Measurements from ENCODE around the gene USP5.

Gene USP5

DNA sequence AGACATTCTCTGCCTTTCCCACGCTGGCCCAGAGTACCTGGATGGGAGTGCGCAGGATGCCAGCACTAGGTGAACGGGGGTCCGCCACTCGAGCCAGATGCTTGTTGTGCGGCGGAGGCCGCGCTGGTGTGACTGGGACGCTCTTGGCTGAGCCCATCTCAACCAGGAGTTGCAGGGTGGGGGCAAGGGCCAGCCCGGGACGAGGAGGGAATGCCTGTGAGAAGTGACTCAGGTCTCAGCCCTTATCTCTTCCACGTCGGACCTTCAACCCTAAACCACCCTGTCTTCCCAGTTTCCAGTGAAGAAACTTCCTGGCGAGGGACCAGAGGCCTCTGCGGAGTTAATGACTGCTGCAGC lies 1.2 kb upstream of the USP5 start:
- no peak for DNase-seq (ENCODE audit: insufficient read length, low spot score)
- FAIRE-seq: no peak
- TF ChIP-seq, protein P1, sequence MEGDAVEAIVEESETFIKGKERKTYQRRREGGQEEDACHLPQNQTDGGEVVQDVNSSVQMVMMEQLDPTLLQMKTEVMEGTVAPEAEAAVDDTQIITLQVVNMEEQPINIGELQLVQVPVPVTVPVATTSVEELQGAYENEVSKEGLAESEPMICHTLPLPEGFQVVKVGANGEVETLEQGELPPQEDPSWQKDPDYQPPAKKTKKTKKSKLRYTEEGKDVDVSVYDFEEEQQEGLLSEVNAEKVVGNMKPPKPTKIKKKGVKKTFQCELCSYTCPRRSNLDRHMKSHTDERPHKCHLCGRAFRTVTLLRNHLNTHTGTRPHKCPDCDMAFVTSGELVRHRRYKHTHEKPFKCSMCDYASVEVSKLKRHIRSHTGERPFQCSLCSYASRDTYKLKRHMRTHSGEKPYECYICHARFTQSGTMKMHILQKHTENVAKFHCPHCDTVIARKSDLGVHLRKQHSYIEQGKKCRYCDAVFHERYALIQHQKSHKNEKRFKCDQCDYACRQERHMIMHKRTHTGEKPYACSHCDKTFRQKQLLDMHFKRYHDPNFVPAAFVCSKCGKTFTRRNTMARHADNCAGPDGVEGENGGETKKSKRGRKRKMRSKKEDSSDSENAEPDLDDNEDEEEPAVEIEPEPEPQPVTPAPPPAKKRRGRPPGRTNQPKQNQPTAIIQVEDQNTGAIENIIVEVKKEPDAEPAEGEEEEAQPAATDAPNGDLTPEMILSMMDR (IDR thresholded peaks at IDR 0.05; ENCODE audit: insufficient read depth, missing control alignments): no peak

DNA sequence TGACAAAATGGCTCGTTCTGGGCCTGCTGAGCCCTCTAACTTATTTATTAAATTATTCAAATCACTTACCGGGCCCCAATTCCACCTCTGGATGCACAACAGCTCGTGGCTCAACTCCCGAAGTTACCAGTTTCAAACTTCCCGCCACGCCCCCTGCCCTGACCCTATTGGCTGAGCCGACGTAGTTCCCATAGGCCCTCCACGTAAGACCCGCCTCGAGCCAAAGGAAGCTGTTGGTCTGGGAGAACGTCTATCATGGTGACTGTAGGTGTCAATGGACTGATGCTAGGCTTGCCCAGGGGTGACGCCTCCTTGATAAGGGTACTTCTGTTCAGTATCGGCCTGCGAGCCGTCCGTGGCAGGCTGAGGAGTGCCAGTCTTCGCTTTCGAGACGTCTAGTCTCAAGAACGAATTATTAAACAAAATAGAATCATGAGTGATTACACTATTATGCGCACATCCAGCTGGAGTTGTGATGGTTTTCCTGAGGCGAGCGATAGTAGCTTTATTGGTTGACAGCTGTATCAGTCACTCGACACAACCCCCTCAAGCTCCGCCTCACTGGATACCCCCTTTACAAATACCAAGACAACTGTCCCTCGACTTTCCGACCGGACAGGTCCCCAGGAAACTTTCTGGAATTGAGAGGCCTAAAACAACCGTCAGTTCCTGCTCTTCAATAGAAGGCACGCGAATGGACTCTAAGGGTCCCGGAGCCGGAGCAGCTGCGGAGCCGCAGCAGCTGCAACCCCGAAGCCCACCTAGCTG lies 613 bp upstream of the USP5 start, which contains the start of gene CDCA3:
TSS of gene CDCA3 (minus strand) at position 134 of the 768 bp plus-strand sequence. CDS start 334 bp downstream, outside the sequence.
- DNase-seq (ENCODE audit: insufficient read length, low spot score) (peak; percentile 94), FAIRE-seq (no peak)
- TF ChIP-seq, protein P1 (IDR thresholded peaks at IDR 0.05; ENCODE audit: insufficient read depth, missing control alignments): no peak

DNA sequence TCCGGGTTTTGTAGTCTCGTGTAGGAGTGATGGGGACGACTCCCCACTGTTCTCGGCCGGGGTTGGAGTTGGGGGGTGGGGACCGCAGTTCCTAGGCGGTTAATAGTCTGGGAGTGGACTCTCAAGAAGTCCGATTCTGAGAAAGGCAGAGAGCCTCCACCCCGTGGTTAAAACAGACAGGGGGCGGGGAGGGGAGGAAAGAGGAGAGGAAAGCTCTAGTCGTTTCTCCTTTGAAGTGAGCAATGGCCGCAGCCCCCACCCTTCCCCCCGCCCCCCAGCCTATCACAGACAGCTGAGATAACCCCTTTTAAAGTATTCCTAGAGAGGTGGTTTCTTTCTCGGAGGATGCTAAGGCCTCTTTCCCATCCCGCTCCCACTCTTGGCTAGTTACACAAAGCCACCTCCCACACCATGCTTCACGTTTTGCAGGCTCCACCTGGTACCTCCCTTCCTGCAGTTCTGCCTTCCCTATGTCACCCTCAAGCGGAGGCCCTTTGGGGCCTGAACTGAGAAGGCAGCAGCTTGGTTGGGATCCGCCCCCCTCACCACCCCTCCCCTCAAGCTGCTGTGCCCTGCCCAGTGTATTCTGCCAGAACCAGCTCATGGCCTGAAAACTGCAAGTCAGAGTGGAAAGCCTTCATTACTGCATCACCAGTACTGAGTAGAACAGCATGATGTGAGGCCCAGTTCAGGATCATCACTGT lies 853 bp downstream of the USP5 start:
- DNase-seq (ENCODE audit: insufficient read length, low spot score) (no peak), FAIRE-seq (no peak)
- TF ChIP-seq, protein P1 (IDR thresholded peaks at IDR 0.05; ENCODE audit: insufficient read depth, missing control alignments): no peak

DNA sequence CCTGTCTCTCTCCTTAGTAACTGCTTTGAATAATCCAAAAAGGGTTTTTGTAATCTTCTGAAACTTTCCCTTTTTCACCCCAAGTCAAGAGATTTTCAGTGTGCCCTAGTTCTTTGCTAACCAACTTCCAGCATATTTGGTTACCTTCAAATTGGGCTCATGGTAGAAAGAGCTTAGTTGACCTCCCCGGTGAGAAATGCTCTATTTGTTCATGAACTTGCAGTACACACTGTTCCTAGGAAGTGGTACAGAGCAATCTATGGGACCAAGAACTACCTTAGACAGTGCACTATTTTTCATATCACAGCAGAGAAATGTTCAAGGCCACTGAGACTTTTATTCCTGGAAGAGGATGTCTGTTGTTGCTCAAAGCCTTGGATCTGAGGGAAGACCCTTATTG lies 1.7 kb downstream of the USP5 start:
- no peak for FAIRE-seq
- TF ChIP-seq, protein P1 (IDR thresholded peaks at IDR 0.05; ENCODE audit: insufficient read depth, missing control alignments): no peak
- no peak for DNase-seq (ENCODE audit: insufficient read length, low spot score)

DNA sequence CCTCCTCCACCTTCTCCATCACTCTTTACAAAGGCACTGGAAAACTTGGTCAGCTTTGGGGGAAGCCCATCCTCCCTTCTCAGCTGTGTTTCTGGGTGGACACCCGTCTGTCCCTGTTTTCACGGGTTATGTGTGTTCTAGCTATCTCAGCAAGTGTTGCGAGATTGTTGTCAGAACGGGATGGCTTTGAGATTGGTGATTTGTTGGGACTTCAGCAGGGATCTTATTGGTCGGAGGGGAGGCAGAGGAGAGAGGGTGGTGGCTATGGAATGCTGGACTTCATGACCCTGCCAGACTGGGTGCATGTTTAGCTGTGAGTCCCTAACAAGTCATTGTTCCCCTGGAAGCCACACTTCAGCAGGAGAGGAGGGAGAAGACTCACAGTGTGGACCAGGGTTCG lies 2.1 kb downstream of the USP5 start:
- no peak for FAIRE-seq
- TF ChIP-seq, protein P1 (IDR thresholded peaks at IDR 0.05; ENCODE audit: insufficient read depth, missing control alignments): no peak
- no peak for DNase-seq (ENCODE audit: insufficient read length, low spot score)

DNA sequence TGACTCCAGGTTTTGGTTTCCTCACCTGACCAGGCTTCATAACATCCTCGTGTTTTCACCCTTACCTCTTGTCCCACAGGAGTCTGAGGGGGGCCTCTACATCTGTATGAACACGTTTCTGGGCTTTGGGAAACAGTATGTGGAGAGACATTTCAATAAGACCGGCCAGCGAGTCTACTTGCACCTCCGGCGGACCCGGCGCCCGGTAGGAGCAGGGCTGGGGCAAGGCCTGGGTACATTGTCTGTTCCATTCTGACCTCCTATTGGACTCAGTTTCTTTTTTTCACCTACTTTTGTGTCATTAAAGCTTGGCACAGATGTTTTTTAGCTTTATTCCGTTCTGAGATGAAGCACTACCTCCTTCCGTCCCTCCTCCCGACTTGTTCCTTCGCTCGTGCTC lies 3.4 kb downstream of the USP5 start:
- TF ChIP-seq, protein P1 (IDR thresholded peaks at IDR 0.05; ENCODE audit: insufficient read depth, missing control alignments): no peak
- no peak for DNase-seq (ENCODE audit: insufficient read length, low spot score)
- no peak for FAIRE-seq

DNA sequence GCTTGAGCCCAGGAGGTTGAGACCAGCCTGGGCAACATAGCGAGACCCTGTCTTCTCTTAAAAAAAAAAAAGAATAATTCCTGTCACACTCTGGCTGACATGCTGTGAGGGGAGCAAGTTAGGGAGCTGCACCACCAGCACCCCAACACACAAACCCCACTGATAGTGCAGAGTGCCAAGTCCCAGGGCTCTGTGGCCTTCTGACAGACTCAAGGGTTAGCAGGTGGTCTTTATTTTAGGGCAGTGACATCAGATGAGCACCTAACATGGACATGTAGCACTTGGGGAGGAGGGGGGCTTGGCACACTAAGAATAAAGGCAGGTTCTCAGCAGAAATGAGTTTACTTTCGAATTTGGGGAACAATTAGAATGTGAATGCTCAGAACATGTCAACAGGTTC lies 6.8 kb downstream of the USP5 start:
- TF ChIP-seq, protein P1 (IDR thresholded peaks at IDR 0.05; ENCODE audit: insufficient read depth, missing control alignments): no peak
- no peak for FAIRE-seq
- no peak for DNase-seq (ENCODE audit: insufficient read length, low spot score)

Data from D721Med (cell line).